B cell (primary cell): Measurements from ENCODE around the gene SLIRP.

Source experiments
- CTCF ChIP-seq: fragments of 200-600 bp; IDR thresholded peaks from one replicate; pipeline ENCODE4 v1.8.0; 2022; ENCODE audit warnings: antibody characterized with exemption, mild to moderate bottlenecking
- EZH2 ChIP-seq: IDR thresholded peaks from 2 replicates; pipeline ENCODE4 v1.6.1; 2012; ENCODE audit warnings: borderline replicate concordance, low read depth, mild to moderate bottlenecking, moderate library complexity, low read length; ENCODE audit not compliant: insufficient read depth, poor library complexity, severe bottlenecking

GRCh38 chr14:77721437-77721836 is 13.5 kb downstream of the SLIRP start:
- TF ChIP-seq EZH2 (no peak), CTCF (no peak)
